ENCODE measurements around the gene ZNF787. TPM values are rescaled to one million over a fixed set of nuclear protein-coding genes. Genes with fewer than 3 reads are reported as not detected.

Gene ZNF787
- total and polyA plus RNA-seq, 2 of the 13 experiments (the other 11 are each of a cell fraction or from before 2014, with no cell fraction given) = 15.1 to 42.8 TPM

DNA sequence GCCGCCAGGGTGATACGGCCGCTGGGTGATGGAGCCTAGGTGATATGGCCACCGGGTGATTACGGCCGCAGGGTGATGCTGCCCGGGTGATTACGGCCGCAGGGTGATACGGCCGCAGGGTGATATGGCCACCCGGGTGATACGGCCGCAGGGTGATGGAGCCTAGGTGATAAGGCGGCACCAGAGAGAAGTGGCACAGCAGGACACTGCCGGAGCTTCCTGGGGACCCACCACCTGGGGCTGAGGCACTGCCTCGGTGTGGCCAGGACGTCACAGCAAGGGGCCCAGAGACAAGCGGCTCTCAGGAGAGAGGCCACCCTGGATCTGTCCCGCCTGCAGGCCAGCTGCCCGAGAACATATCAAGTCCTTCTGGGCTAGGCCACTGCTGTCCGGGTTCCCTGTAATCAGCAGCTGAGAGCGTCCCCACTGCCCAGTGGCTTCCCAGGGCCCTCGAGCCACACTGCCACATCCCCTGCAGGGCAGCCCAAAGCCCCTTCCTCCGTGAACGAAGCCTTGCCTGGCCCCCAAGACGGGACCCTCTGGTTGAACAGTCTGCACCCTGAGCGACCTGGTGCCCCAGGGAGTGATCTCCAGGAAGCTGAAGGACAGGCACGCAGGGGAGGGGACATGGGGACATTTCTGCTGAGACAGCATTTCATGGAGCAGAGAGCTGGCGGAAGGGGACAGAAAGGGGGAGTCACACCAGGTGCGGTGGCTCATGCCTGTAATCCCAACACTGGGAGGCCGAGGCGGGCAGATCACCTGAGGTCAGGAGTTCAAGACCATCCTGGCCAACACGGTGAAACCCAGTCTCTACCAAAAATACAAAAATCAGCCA, 22.1 kb downstream of the ZNF787 start:
- no peak for DNase-seq (ENCODE audit: low spot score)
- FAIRE-seq = no peak
- ATAC-seq = no peak
- BruUV-seq (replicated peaks) = no TSS peak
- H3K4me2 ChIP-seq (ENCODE audit: low read depth, low read length) = no peak overlapping the region
- 98% methylated on average over 14 of the region's 34 CpGs for WGBS (ENCODE audit: low lambda C conversion rate)
- H3K79me2 ChIP-seq (ENCODE audit: insufficient read depth, low read length) = peaks cover 35% of the 10 kb centered on the region
- no peak overlapping the region for H3K4me3 ChIP-seq (replicated peaks in 1 of 3; ENCODE audit: insufficient read depth in 1 of 3, low read depth in 2 of 3, low read length in 3 of 3)
- in situ Hi-C loops (cut with HindIII; ENCODE audit: extremely low pct_ligation_motif_present, low pct_unique_long_range_greater_than_20kb) = loop anchor here (5.0 kb wide), 1 partner anchor 63 kb away; no protein-coding TSS in a partner anchor
- H3K27ac ChIP-seq (ENCODE audit: extremely low read length, insufficient read depth, low read length) = no peak overlapping the region
- intact Hi-C loops (cut with micrococcal nuclease; ENCODE audit: unreplicated experiment) = no loop called here
- TF ChIP-seq MAFF (IDR thresholded peaks at IDR 0.05; ENCODE audit: low read depth, low read length) = peak; percentile 92
- TF ChIP-seq, protein P1, sequence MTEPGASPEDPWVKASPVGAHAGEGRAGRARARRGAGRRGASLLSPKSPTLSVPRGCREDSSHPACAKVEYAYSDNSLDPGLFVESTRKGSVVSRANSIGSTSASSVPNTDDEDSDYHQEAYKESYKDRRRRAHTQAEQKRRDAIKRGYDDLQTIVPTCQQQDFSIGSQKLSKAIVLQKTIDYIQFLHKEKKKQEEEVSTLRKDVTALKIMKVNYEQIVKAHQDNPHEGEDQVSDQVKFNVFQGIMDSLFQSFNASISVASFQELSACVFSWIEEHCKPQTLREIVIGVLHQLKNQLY (CRISPR knock-in tag; IDR thresholded peaks at IDR 0.05) = no peak
- TF ChIP-seq MAFK (conservative IDR thresholded peaks at IDR 0.05 in 1 of 2, IDR thresholded peaks at IDR 0.05 in 1 of 2; ENCODE audit: low read length in 2 of 2) = peak; percentile 93 to 95
- TF ChIP-seq ZFP1 (CRISPR knock-in tag; IDR thresholded peaks at IDR 0.05) = no peak
- TF ChIP-seq ZNF775 (CRISPR knock-in tag; IDR thresholded peaks at IDR 0.05; ENCODE audit: borderline replicate concordance) = no peak
- no peak for TF ChIP-seq HDAC2 (CRISPR knock-in tag; IDR thresholded peaks at IDR 0.05)
- TF ChIP-seq AHR (CRISPR knock-in tag; IDR thresholded peaks at IDR 0.05) = no peak
- TF ChIP-seq AGO2 (optimal IDR thresholded peaks at IDR 0.05; ENCODE audit: low read depth, low read length) = peak; percentile 62
- H4K20me1 ChIP-seq (ENCODE audit: insufficient read depth, low read length) = peaks cover 32% of the 10 kb centered on the region
- CTCF ChIA-PET (ENCODE audit: low intra/inter-chr PET ratio, low total read pairs) = no interaction called here
- H2AFZ ChIP-seq (ENCODE audit: low read length) = no peak overlapping the region
- no peak overlapping the region for H3K9ac ChIP-seq (ENCODE audit: insufficient read depth, low read depth, low read length)
- no peaks in the 10 kb centered on the region; a peak in 1 of 5 replicates for H3K27me3 ChIP-seq (ENCODE audit: control insufficient read depth in 1 of 2, insufficient read depth in 2 of 2, low read length in 2 of 2)
- H3K4me1 ChIP-seq (ENCODE audit: insufficient read depth, low read length) = no peaks in the 10 kb centered on the region
- POLR2A ChIA-PET = no interaction called here
- H3K36me3 ChIP-seq (replicated peaks in 1 of 2; ENCODE audit: control insufficient read depth in 1 of 2, insufficient read depth in 2 of 2, low read length in 2 of 2) = peaks cover 39 to 78% of the 10 kb centered on the region in 2 experiments
- H3K9me3 ChIP-seq (ENCODE audit: low read length) = no peaks in the 10 kb centered on the region

Measured in HepG2 (cell line).